CD14-positive monocyte (primary cell): ENCODE measurements around the gene GH2. TPM values are rescaled to one million over a fixed set of nuclear protein-coding genes. Genes with fewer than 3 reads are reported as not detected.
"Not testable (repeated sequence)": the region's sequence is repeated elsewhere in the genome, so short reads cannot be mapped to it uniquely, and the experiment has no call there.

ENCODE experiments used
- DNase-seq, 3 donors: peaks; one replicate each; pipeline ENCODE4 v3.0.0-alpha.2; 2011 to 2022
- H2AFZ ChIP-seq: 2 replicates; pipeline ENCODE4 v1.6.0; 2012; ENCODE audit warnings: mild to moderate bottlenecking, low read depth, low read length, inconsistent platforms; ENCODE audit not compliant: insufficient read depth, poor library complexity, severe bottlenecking
- H3K27ac ChIP-seq, 2 donors: 1 replicate in 1 of 2; 2 replicates in 1 of 2; pipeline ENCODE4 v1.5.1; 2012 to 2013; ENCODE audit warnings: low read length in 2 of 2, control low read depth in 1 of 2, inconsistent platforms in 1 of 2, low read depth in 1 of 2, mild to moderate bottlenecking in 1 of 2
- H3K27me3 ChIP-seq, 2 donors: one replicate each; pipeline versions ENCODE4 v1.6.0 to v1.6.1; 2011 to 2013; ENCODE audit warnings: low read length in 2 of 2; ENCODE audit not compliant: control insufficient read depth in 2 of 2, insufficient read depth in 2 of 2
- H3K36me3 ChIP-seq, 2 donors: replicated peaks in 1 of 2; 1 replicate in 1 of 2; 2 replicates in 1 of 2; pipeline versions ENCODE4 v1.5.1 to v1.6.1; 2012 to 2013; ENCODE audit warnings: low read length in 2 of 2, control low read depth in 1 of 2, inconsistent platforms in 1 of 2, mild to moderate bottlenecking in 1 of 2; ENCODE audit not compliant: insufficient read depth in 2 of 2, control insufficient read depth in 1 of 2
- H3K4me1 ChIP-seq, 2 donors: 1 replicate in 1 of 2; 2 replicates in 1 of 2; pipeline versions ENCODE4 v1.5.1 to v1.6.1; 2012 to 2013; ENCODE audit warnings: low read length in 2 of 2, control low read depth in 1 of 2, inconsistent platforms in 1 of 2, mild to moderate bottlenecking in 1 of 2, moderate library complexity in 1 of 2; ENCODE audit not compliant: insufficient read depth in 2 of 2, control insufficient read depth in 1 of 2
- H3K4me2 ChIP-seq: replicated peaks from 2 replicates; pipeline ENCODE3; 2012; ENCODE audit warnings: low read length, moderate library complexity, mild to moderate bottlenecking; ENCODE audit not compliant: poor library complexity, severe bottlenecking; ENCODE audit errors: extremely low read depth
- H3K4me3 ChIP-seq, 3 experiments: fragments of 200-600 bp in 1 of 3; sonication (generic) in 1 of 3; replicated peaks in 1 of 3; 1 replicate in 2 of 3; 2 replicates in 1 of 3; pipeline ENCODE4 v1.5.1; 2011 to 2013; ENCODE audit warnings: low read length in 3 of 3, mild to moderate bottlenecking in 3 of 3, control low read depth in 2 of 3, low read depth in 2 of 3, inconsistent platforms in 1 of 3, moderate library complexity in 1 of 3
- H3K79me2 ChIP-seq: 2 replicates; pipeline ENCODE4 v1.6.0; 2012; ENCODE audit warnings: mild to moderate bottlenecking, control low read depth, inconsistent platforms, low read length, moderate library complexity; ENCODE audit not compliant: insufficient read depth
- H3K9ac ChIP-seq: 2 replicates; pipeline ENCODE4 v1.6.0; 2017; ENCODE audit warnings: low read length, mild to moderate bottlenecking; ENCODE audit not compliant: insufficient read depth, poor library complexity, severe bottlenecking
- H3K9me3 ChIP-seq, 2 donors: replicated peaks in 1 of 2; 1 replicate in 1 of 2; 2 replicates in 1 of 2; pipeline versions ENCODE4 v1.5.1 to v1.6.1; 2012 to 2013; ENCODE audit warnings: low read length in 2 of 2, control low read depth in 1 of 2; ENCODE audit not compliant: control insufficient read depth in 1 of 2, insufficient read depth in 1 of 2
- H4K20me1 ChIP-seq: 2 replicates; pipeline ENCODE4 v1.6.0; 2012; ENCODE audit warnings: mild to moderate bottlenecking, low read length, control low read depth, moderate library complexity; ENCODE audit not compliant: insufficient read depth
- H3K27ac Mint-ChIP-seq, 7 donors: one replicate each; pipeline ENCODE4 v1.8.0; 2020; ENCODE audit warnings: mild to moderate bottlenecking in 7 of 7, mixed read lengths in 7 of 7, moderate library complexity in 6 of 7, inconsistent platforms in 2 of 7
- H3K27me3 Mint-ChIP-seq, 3 donors: one replicate each; pipeline ENCODE4 v1.8.0; 2021 to 2022; ENCODE audit warnings: low read depth in 3 of 3, mild to moderate bottlenecking in 3 of 3, mixed read lengths in 3 of 3, moderate library complexity in 3 of 3, inconsistent platforms in 1 of 3
- H3K36me3 Mint-ChIP-seq, 2 donors: one replicate each; pipeline ENCODE4 v1.8.0; 2020; ENCODE audit warnings: mixed read lengths in 2 of 2, inconsistent platforms in 1 of 2, mild to moderate bottlenecking in 1 of 2
- H3K4me1 Mint-ChIP-seq: one replicate; pipeline ENCODE4 v1.8.0; 2020; ENCODE audit warnings: mild to moderate bottlenecking, mixed read lengths
- H3K4me3 Mint-ChIP-seq, 2 donors: one replicate each; pipeline ENCODE4 v1.8.0; 2020; ENCODE audit warnings: mild to moderate bottlenecking in 2 of 2, mixed read lengths in 2 of 2, moderate library complexity in 1 of 2
- H3K9me3 Mint-ChIP-seq, 7 donors: one replicate each; pipeline ENCODE4 v1.8.0; 2020 to 2022; ENCODE audit warnings: mixed read lengths in 7 of 7, mild to moderate bottlenecking in 6 of 7, moderate library complexity in 6 of 7, inconsistent platforms in 2 of 7
- CTCF ChIP-seq: fragments of 200-600 bp; IDR thresholded peaks from one replicate; pipeline ENCODE4 v1.8.0; 2022; ENCODE audit warnings: antibody characterized with exemption, mild to moderate bottlenecking
- WGBS: methylation state at CpG from one replicate; pipeline ENCODE4 v1.1.5; 2013; ENCODE audit warnings: missing lambda C conversion rate; ENCODE audit not compliant: insufficient coverage; 5-methylcytosine and 5-hydroxymethylcytosine counted together
- intact Hi-C, 2 donors: fragments of 100-400 bp; cut with micrococcal nuclease; formaldehyde crosslinking; loops; one replicate each; pipeline versions ENCODE4 v1.15.0 to v1.15.1; 2023
- polyA plus RNA-seq, 3 donors: library from polyadenylated mRNA; depleted of rRNA in 1 of 3; unstranded in 2 of 3; stranded (reverse) in 1 of 3; fragments of 300-500 nt in 2 of 3; fragments of >200 nt in 1 of 3; fragmentation: Illumina TruSeq in 2 of 3; gene quantifications; 1 replicate in 2 of 3; 2 replicates in 1 of 3; pipeline ENCODE4 v1.2.3, GENCODE V29; 2012 to 2021

Gene GH2
- polyA plus RNA-seq, 3 donors: not detected

- H3K79me2 ChIP-seq, H3K27ac Mint-ChIP-seq, H3K4me1 ChIP-seq, H3K27me3 ChIP-seq, H3K4me2 ChIP-seq, H3K4me3 Mint-ChIP-seq, H3K9me3 ChIP-seq, intact Hi-C loops, H3K4me1 Mint-ChIP-seq, H2AFZ ChIP-seq, DNase-seq, H3K4me3 ChIP-seq, H3K36me3 ChIP-seq, H4K20me1 ChIP-seq, H3K9me3 Mint-ChIP-seq, H3K9ac ChIP-seq, H3K36me3 Mint-ChIP-seq, H3K27ac ChIP-seq: not testable (repeated sequence)
- H3K27me3 Mint-ChIP-seq: peaks cover 6 to 11% (median 10%) of the 10 kb centered on the region in 3 donors
- no CpG with 5 or more reads among the region's 11 CpGs for WGBS
- TF ChIP-seq CTCF: peak; percentile 24
Observed at GRCh38 chr17:63892316-63893037, 10.7 kb upstream of the GH2 start.

- H3K27me3 ChIP-seq, H3K4me3 ChIP-seq, H3K9me3 Mint-ChIP-seq, H3K36me3 Mint-ChIP-seq, H2AFZ ChIP-seq, H3K36me3 ChIP-seq, intact Hi-C loops, H3K9me3 ChIP-seq, H3K79me2 ChIP-seq, H3K27ac ChIP-seq, H3K9ac ChIP-seq, H4K20me1 ChIP-seq, H3K4me1 ChIP-seq, H3K4me2 ChIP-seq, H3K4me1 Mint-ChIP-seq: not testable (repeated sequence)
- H3K27ac Mint-ChIP-seq: peak overlapping the region in 1 of 7 donors; percentile 72
- H3K27me3 Mint-ChIP-seq: peaks cover 10 to 16% (median 13%) of the 10 kb centered on the region in 3 donors
- H3K4me3 Mint-ChIP-seq: peak overlapping the region in 1 of 2 donors; percentile 39
- WGBS: 33% methylated on average over 2 of the region's 13 CpGs
- peak; percentile 67 for TF ChIP-seq CTCF
- DNase-seq: peak; percentile 25 to 34 (median 28)
Observed at GRCh38 chr17:63889026-63889848, 7.5 kb upstream of the GH2 start.

GRCh38 chr17:63885119-63885518 lies 3.4 kb upstream of the GH2 start:
- H3K4me1 ChIP-seq, H3K27ac ChIP-seq, H3K4me3 ChIP-seq, H4K20me1 ChIP-seq, H3K9me3 ChIP-seq, H3K36me3 Mint-ChIP-seq, H3K4me1 Mint-ChIP-seq, H3K9ac ChIP-seq, H3K79me2 ChIP-seq, intact Hi-C loops, H3K4me2 ChIP-seq, H3K9me3 Mint-ChIP-seq, H3K27ac Mint-ChIP-seq, H3K36me3 ChIP-seq, H3K27me3 ChIP-seq, H2AFZ ChIP-seq, DNase-seq, H3K4me3 Mint-ChIP-seq: not testable (repeated sequence)
- H3K27me3 Mint-ChIP-seq: peaks cover 11 to 14% (median 11%) of the 10 kb centered on the region in 3 donors
- 100% methylated on average over 4 of the region's 11 CpGs for whole genome bisulfite sequencing
